Stimulated activated CD8-positive, alpha-beta memory T cell treated with anti-CD3 and anti-CD28 coated beads, Interleukin-15, amount 100 ng/mL, for 48 hours (primary cell): ENCODE data around the gene PIP4K2C.
A peak's percentile ranks its signal among the peaks of the same experiment; 100 is the strongest.
"Not testable (repeated sequence)": the region's sequence is repeated elsewhere in the genome, so short reads cannot be mapped to it uniquely, and the experiment has no call there.

ENCODE experiments used
- DNase-seq, 2 donors: peaks; one replicate each; pipeline ENCODE4 v3.0.0-alpha.2; 2020; ENCODE audit warnings: low read depth in 2 of 2

Gene PIP4K2C

DNA sequence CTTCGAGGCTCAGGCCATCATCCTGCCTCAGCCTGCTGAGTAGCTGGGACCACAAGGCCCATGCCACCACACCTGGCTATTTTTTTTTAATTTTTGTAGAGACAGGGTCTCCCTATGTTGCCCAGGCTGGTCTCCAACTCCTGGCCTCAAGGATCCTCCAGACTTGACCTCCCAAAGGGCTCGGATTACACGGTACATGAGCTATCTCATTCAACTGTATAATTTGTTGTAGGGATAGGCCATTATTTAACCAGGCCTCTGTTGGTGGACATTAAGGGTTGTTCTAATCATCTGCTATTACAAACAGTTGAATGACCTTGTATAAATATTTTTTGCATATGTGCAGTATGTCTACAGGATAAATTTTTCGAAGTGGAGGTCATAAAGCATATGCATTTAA, 32.1 kb upstream of the PIP4K2C start:
- no peak for DNase-seq

DNA sequence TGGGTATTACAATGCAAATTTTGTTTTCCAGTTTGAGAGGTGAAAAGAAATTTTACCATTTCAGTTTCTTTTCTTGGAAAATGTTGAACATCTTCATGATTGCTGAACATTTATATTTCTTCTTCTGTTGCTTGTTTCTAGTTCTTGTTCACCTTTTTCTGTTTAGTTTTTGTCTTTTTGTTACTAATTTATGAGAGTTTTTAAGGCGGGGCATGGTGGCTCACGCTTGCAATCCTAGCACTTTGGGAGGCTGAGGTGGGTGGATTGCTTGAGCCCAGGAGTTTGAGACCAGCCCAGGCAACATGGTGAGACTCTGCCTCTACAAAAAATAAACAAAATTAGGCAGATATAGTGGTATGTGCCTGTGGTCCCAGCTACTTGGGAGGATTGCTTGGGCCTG, 30.5 kb upstream of the PIP4K2C start:
- no peak for DNase-seq

DNA sequence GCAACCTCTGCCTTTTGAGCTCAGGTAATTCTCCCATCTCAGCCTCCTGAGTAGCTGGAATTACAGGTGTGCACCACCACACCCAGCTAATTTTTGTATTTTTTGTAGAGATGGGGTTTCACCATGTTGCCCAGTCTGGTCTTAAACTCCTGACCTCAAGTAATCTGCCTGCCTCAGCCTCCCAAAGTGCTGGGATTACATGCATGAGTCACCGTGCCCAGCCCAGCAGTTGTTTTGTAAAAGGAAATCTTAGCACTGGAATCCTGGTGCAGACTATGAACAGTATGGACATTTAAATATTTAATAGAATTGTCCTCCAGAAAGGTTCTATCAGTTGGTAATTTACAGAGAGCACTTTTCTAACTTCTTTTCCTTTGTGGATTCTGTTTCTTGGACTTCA, 29.9 kb upstream of the PIP4K2C start:
- not testable (repeated sequence) for DNase-seq

DNA sequence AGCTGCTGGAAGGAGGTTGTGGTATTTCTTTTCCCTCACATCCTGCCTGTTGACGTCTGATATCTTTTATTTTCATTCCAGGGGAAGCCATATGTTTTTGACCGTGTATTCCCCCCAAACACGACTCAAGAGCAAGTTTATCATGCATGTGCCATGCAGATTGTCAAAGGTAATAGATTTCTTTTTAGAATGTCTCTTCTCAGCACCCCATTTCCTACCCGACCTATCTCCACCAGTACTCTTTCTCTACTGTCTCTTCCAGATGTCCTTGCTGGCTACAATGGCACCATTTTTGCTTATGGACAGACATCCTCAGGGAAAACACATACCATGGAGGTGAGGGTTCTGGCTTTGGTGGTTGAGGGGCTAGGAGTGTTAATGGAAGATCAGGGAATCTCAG, 27.6 kb upstream of the PIP4K2C start:
- no peak for DNase-seq

DNA sequence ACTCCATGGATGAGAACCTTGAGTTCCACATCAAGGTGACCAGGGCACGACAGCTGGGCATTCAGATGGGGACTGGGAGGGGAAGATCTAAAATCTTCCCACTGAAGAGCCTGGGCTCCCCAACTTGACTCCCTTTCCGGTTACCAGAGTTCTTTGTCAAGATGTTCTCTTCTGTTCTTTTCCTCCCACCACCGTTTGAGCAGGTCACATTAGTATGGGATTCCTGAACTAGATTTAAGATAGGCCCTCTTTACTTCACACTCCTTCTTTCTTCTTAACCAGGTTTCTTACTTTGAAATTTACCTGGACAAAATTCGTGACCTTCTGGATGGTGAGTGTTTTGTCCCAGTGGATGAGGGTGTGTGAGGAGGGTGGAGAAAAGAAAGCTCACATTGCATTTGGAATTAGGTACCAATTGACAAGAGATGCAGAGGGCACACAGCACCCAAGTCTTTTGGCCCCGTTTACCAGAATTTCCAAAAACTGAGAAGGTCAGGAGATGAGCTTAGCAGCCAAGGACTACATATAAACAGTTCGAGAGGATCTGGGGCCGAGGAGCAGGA, 26.7 kb upstream of the PIP4K2C start:
- DNase-seq, result no peak

DNA sequence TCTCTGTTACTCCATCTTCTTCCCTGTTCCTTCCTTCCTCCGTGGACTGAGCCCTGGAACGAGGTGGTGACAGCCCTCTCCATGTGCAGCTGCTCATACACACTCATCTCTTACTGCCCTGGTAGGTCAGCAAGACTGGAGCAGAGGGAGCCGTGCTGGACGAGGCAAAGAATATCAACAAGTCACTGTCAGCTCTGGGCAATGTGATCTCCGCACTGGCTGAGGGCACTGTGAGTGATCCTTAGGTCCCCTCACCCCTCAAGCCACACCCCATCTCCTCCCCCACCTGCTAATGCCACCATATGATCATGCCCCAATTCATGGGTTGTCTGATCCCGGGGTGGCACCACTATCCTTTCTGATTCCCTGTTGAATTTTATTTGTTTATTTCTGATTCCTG, 22.2 kb upstream of the PIP4K2C start:
- no peak for DNase-seq

DNA sequence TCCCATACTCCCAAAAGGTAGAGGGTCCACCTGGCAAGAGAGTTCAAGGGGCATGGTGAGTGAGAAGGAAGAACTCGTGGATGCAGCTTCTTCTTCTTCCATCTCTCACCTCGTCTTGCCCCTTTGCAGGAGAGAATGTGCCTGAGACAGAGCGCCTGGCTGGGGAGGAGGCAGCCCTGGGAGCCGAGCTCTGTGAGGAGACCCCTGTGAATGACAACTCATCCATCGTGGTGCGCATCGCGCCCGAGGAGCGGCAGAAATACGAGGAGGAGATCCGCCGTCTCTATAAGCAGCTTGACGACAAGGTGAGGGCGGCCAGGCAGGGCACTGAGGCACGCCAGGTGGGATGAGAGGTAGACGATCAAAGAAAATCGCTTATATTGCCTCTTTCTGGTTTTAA, 21.1 kb upstream of the PIP4K2C start:
- DNase-seq, result no peak

DNA sequence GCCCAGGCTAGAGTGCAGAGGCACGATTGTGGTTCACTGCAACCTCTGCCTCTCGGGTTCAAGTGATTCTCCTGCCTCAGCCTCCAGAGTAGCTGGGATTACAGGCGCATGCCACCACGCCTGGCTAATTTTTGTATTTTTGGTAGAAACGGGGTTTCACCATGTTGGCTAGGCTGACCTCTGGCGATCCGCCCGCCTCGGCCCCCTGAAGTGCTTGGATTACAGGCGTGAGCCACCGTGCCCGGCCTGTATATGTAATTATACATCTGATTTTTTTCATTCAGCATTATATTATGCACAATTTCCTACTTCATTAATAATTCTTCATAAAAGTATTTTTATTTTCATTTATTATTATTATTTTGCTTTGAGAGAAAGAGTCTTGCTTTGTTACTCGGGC, 20.6 kb upstream of the PIP4K2C start:
- not testable (repeated sequence) for DNase-seq

DNA sequence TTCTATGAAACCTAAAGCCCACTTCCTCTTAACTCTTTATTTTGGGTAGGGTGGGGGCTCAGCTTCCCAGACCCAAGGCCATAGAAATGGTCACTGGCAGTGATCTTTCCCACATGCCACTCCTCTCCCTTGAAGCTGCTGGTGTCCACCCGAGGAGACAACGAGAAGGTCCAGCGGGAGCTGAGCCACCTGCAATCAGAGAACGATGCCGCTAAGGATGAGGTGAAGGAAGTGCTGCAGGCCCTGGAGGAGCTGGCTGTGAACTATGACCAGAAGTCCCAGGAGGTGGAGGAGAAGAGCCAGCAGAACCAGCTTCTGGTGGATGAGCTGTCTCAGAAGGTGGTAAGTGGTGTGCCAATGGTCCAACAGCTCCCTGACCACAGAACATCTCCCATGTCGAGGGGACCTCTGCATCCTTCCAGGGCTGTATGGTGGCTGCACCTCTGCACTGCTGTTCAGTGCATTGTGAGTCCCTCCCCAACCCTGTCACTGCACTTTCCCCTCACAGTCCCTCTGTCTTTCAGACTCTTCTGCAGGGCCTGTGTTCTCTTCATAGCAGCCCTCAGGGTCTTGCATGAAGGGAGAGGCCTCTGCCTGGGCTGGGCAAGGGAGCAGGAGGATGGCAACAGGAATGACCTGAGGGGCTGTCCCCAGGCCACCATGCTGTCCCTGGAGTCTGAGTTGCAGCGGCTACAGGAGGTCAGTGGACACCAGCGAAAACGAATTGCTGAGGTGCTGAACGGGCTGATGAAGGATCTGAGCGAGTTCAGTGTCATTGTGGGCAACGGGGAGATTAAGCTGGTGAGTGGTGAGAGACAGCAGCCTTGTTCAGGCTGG, 18.8 kb upstream of the PIP4K2C start:
- no peak for DNase-seq

DNA sequence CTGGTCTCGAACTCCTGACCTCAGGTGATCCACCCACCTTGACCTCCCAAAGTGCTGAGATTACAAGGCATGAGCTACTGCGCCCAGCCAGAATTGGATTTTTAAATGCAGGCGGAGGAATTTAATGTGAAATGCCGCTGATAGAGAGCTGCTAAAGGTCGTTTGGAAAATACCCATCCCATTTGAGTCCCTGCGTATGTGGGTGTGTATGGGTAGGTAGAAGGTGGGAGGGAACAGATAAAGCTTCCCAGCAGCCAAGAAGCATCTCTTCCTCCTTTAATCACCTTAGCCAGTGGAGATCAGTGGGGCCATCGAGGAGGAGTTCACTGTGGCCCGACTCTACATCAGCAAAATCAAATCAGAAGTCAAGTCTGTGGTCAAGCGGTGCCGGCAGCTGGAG, 16.2 kb upstream of the PIP4K2C start:
- no peak for DNase-seq

DNA sequence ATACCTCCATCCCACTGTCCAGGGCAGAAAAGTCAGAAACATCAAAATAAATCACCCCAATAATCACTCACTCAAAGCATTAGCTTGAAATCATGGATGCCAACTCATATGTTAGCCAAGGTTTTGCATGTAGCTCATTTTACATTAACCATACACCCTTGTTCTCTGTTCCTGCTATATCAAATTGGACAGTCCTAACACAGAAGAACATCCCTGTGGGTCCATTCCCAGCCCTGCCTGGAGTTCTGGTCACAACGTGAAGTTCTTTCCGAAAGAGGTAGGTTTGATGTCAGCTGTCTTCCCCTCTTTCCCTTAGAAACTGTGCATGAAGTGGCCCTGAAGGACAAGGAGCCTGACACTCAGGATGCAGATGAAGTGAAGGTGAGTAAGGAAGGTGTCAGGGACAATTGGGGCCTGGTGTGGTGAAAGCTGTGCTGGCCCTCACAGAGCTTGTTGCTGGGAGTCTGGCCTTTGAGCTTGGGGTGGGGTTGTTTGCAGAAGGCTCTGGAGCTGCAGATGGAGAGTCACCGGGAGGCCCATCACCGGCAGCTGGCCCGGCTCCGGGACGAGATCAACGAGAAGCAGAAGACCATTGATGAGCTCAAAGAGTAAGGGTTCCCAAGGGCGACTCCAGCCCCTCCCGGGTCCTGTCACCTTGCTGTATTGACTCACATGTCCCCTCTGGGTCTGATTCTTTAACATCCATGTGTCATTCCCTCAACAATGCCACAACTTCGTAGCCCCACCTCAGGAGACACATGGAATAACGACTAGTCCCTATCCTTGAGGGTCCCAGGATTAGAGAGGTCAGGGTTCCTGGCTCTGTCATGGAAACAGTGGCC, 15.0 kb upstream of the PIP4K2C start:
- DNase-seq, result no peak

DNA sequence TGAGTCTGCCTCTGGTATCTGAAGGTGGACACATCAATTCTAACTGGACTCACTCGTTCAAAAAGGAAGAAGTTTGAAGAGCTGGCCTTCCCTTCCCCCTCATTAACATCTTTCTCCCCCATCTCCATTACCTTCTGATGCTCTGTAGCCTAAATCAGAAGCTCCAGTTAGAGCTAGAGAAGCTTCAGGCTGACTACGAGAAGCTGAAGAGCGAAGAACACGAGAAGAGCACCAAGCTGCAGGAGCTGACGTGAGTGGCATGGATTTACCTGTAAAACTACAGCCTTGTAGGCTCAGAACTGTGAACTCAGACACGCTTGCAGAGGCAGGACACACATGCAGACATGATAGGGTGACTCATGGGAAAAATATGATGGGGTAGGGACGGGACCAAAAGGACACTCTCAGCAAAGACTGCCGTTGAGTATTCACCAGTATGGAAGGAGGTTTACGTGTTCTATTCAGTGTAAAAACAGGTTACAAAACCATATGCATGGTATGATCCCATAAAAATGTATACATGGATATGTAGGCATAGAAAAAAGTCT, 14.3 kb upstream of the PIP4K2C start:
- DNase-seq, result no peak

DNA sequence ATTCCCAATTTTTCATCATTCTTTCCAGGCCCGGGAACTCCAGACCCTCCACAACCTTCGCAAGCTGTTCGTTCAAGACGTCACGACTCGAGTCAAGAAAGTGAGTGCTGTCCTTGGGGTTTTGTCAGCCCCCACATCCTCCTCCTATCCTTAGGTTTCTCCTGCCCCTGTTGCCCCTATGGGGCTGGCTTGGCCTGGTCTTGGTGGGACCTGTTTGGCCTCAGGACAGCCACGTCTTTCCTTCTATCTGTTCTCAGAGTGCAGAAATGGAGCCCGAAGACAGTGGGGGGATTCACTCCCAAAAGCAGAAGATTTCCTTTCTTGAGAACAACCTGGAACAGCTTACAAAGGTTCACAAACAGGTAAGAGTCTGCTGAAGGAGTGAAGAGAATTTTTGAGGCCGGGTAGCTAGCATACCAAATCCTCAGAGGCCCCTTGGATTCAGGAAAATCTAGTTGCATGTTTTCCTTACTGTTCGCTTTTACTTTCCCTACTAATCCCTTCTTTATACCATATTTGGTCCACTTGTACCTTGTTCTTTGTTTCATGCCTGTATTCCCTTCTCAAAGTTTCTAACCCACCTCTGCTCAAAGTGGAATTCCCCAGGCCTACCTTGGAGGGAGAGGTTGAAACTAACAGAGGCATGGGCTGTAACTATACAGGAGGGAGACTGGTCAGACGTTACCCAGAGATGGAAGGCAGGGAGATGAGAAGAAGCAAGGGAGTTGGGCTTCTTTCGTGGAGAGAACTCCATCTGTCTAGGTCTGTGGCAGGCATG, 12.8 kb upstream of the PIP4K2C start:
- no peak for DNase-seq

DNA sequence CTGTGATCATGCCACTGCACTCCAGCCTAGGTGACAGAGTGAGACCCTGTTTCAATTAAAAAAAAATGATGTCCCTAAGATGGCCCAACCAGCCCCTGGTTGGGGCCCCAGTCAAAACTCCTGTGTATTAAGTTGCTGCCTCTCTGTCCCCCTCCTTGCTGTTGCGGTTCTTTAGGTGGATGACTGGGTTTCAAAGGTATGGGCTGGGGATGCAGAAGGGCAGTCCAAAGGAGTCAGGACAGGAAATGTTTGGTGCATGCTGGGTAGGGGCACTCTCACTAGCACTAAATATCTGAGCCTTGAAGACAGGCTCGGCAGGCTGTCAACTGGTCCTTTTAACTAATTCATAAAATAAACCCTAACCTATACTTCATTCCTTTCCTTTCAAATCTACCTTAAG, 12.0 kb upstream of the PIP4K2C start:
- DNase-seq, result no peak

DNA sequence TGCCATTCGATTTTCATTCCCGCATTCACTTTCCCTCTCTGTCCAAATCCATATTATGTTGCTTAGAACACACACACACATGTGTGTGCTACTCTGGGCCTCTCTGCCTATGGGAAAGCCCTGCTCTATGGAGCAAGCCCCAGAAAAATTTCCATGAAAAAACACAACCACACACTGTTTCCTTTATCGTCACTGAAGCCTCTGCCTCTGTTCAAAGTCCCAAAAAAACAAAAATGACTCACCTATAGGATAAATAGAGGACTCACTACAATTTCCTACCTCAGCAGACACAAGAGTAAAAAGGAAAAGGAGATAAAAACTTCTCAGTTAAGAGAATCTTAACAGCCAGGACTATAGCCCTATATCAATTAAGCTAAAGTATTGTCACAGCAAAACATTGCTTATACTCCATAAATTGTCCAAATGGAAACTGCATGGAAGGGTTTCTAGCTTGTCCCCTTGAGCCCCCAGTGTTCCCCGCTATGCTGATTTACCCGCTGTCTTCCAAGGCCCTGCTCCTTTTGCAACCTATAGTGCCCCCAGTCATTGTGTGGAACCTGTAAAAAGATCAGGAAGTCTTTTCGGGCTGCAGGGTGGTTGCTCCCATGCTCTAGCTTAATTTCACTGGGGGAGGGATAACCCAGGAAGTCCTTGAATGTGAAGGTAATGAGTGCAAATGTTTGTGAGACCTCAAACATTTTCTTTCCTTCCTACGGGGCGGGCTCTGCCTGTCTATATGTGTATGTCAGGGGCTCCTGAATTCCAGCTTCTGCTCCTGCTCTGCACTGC, 11.1 kb upstream of the PIP4K2C start:
- DNase-seq, result no peak

DNA sequence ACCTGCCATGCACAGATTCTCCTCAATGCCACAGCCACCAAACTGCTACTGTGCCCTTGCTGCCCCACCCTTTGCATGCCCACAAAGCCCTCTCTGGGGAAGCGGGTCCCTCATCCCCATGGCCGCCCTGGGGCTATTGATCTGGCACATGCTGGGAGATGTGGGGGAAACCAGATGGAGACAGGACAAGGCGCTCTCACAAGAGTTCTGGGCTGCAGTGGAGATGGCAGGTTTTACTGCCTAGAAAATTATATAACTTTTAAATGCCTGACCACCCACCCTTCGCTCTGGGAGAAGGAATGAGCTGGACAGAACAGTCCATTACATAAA, 10.6 kb upstream of the PIP4K2C start:
- DNase-seq, result no peak

DNA sequence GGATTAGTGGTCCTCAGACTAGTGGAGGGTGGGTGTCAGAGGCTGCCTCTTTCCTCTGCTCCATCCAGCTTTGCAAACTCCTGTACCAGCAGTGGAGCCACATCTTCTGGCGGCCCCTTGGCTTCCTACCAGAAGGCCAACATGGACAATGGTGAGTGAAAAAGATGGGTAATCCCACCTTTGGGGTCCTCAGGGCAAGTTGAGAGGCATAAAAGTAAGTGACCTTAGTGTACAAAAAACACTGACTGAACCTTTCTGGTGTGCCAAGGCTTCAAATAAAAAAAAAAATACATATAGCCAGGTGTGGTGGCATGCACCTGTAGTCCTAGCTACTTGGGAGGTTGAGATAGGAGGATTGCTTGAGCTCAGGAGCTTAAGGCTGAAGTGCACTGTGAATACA, 9.2 kb upstream of the PIP4K2C start:
- DNase-seq, result no peak

DNA sequence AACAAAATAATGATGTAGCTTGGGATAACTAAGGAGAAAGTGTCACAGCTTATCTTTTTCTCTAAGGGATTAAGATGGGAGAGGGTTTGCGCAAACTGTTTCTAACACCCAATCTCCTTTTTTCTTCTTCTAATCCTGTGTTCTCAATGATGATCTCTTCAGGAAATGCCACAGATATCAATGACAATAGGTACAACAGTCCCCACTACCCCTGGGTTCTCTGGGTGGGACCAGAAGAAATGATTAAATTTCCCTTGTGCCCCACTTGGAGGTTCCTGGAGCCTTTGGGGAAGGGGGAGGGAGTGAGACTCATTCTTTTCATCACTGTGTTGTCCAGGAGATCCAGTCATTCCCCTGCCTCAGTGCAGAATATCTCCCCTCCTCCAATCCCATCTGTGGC, 8.6 kb upstream of the PIP4K2C start:
- DNase-seq, result no peak

DNA sequence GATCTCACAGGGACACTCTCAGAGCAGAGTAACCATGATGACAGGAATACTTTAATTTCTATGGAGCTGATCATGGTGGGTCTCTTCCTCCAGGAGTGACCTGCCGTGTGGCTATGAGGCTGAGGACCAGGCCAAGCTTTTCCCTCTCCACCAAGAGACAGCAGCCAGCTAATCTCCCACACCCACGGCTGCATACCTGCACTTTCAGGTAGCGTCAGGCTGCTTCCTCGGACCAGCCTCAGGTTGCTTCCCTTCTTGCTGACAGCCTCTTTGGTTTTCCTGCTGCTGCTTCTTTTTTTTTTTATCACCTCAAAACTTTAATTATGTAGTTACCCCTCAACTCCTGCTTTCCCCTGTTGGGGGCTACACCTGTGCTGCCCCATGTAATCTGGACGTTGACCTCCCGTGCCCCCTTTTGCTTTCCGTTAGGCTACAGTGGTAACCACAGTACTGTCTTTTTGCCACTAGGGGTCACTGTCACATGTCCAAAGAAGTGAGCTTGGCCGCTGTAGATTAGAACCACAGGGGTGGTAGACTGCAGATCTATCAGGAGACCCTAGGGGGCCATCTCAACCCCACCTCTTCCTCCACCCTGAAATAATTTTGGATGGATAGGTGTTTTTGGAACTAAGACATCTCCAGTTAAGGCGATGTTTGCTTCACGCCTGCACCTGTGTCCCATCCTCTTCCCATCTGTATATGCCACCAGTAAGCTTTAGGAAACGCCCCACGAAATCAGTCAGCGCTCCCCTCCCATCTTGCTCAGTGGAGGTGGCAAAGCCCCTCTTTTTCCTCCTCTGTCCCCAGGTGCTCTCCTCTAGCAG, 7.8 kb upstream of the PIP4K2C start:
- DNase-seq, result peak; percentile 45 to 48

DNA sequence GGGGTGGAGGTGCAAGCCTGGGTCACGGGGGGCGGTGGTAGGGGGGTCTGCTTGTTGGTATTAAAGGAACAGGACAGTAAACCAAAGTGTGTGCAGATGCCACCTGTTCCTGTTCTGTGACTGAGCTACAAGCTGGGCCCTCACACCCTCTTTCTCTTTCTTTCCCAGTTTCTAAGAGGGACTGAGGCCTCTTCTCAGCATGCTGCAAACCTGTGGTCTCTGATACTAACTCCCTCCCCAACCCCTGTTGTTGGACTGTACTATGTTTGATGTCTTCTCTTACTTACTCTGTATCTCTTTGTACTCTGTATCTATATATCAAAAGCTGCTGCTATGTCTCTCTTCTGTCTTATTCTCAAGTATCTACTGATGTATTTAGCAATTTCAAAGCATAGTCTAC, 6.9 kb upstream of the PIP4K2C start:
- no peak for DNase-seq
